ENCODE measurements around the gene COPS8. TPM values are rescaled to one million over a fixed set of nuclear protein-coding genes. Genes with fewer than 3 reads are reported as not detected.

Gene COPS8
- total and polyA plus RNA-seq, 7 donors: 77.1 to 427 (median 190) TPM

DNA sequence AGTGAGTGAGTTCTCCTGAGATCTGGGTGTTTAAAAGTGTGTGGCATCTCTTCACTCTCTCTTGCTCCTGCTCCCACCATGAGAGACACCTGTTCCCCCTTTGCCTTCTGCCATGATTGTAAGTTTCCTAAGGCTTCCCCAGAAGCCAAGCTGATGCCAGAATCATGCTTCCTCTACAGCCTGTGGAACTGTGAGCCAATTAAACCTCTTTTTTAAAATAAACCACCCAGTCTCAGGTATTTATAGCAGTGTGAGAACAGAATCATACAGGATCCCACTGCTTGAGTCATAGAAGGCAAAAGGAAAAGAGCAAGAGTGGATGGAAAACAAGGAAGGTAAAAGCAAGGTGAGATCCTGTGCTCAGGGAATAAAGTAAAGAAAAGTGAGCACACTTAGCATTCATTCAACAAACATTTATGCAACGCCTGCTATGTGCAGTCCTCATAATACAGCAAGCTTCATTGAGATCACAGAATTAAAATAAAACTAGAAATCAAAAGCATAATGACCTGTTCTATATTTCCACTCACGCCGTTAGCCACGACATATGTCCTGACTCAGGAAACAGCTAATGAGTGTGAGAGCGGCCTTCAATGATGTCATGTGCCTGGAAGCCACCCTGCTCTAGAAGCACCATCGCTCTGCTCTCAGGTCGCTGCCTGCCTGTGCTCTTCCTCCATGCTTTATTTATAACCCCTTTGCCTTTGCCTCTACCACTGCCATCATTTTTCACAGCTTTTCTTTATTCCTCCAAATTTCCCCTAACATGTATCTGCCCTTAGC, 11.3 kb upstream of the COPS8 start:
- intact Hi-C loops (cut with DNase I): loop anchor here in 1 of 2 donors (10.0 kb wide), 1 partner anchor 1300 kb away; no protein-coding TSS in a partner anchor
- Histone ChIP-seq H3K4me3 (no peak overlapping the region), H3K27ac (no peak overlapping the region), H3K27me3 (ENCODE audit: insufficient read depth in 3 of 3, low read length in 2 of 3) (no peaks in the 10 kb centered on the region), H3K9me3 (no peaks in the 10 kb centered on the region), H3K4me1 (peaks cover 4% of the 10 kb centered on the region), H3K36me3 (ENCODE audit: insufficient read depth in 1 of 2, low read depth in 1 of 2) (no peaks in the 10 kb centered on the region)
- DNase-seq: no peak
- TF ChIP-seq, protein P1, sequence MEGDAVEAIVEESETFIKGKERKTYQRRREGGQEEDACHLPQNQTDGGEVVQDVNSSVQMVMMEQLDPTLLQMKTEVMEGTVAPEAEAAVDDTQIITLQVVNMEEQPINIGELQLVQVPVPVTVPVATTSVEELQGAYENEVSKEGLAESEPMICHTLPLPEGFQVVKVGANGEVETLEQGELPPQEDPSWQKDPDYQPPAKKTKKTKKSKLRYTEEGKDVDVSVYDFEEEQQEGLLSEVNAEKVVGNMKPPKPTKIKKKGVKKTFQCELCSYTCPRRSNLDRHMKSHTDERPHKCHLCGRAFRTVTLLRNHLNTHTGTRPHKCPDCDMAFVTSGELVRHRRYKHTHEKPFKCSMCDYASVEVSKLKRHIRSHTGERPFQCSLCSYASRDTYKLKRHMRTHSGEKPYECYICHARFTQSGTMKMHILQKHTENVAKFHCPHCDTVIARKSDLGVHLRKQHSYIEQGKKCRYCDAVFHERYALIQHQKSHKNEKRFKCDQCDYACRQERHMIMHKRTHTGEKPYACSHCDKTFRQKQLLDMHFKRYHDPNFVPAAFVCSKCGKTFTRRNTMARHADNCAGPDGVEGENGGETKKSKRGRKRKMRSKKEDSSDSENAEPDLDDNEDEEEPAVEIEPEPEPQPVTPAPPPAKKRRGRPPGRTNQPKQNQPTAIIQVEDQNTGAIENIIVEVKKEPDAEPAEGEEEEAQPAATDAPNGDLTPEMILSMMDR (IDR thresholded peaks at IDR 0.05): no peak
- peak in 3 of 4 donors; percentile 39 to 57 (median 50) for ATAC-seq
- WGBS, 3 donors: 60 to 65% (median 63%) methylated on average over 7 of the region's 7 CpGs

DNA sequence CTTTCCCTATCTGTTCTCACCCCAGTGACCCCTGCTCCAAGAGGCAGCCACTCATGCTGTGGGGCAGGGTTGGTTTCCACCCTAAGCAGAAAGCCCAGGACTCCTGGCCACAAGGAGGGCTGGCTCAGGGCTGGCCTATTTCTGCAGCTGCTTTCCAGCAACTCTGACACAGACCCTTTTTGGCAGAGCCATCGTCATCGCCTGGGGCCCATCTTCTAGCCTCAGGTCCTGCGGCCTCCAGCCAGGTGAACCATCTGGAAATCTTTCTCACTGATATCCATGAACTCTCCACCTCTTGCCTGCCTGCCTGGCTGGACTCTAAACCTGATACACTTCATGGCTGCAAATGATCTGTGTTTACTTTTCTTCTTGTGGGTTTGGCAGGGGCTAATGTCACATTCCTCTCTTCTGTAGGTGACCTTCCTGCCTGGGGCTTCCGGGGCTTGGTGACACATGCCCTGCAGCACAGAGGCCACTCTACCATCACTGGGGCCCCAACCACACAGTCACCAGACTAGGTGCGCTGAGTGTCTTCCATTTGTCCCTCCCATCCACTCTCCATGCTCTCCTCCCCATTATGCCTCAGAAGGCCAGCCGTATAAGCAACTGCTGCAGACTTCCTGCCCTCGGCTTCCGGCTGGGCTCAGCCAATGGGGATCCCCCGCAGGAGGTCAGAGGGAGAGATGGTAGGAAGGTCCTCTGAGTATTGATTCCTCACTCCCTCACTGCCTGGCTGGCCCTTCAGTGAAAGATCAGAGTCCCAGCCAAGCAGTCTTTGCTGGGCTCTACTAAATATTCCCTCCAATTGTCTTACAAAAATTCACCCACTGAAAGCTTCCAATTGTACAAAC, 9.7 kb upstream of the COPS8 start:
- intact Hi-C loops (cut with DNase I): loop anchor here in 1 of 2 donors (10.0 kb wide), 1 partner anchor 1301 kb away; no protein-coding TSS in a partner anchor
- ATAC-seq: peak in 2 of 4 donors; percentile 27 to 30

DNA sequence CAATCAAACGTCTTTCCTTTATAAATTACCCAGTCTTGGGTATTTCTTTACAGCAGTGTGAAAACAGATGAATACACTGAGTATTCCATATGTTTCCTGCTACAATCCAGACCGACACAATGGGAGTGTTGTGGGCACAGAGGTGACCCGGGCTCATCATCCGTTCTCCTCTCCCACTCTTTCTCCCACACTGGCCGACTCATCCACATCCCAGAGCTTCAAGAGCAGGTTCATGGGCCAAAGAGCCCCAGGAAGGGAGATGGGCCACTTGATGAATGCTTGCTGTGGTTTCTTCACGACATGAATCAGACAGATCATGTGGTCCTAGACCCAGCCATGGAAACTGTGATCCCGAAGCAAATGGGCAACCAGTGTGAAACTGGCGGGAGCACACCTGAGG, 4.1 kb upstream of the COPS8 start:
- peaks cover 12% of the 10 kb centered on the region for H3K4me1 ChIP-seq
- no peak overlapping the region for H3K27ac ChIP-seq
- intact Hi-C loops (cut with DNase I): no loop called here
- DNase-seq (no peak), ATAC-seq (no peak)
- TF ChIP-seq, protein P1 (IDR thresholded peaks at IDR 0.05): no peak
- H3K9me3 ChIP-seq: no peaks in the 10 kb centered on the region
- H3K36me3 ChIP-seq (ENCODE audit: insufficient read depth in 1 of 2, low read depth in 1 of 2): no peaks in the 10 kb centered on the region
- WGBS, 3 donors: 83 to 90% (median 89%) methylated on average over 8 of the region's 8 CpGs
- no peaks in the 10 kb centered on the region for H3K27me3 ChIP-seq (ENCODE audit: insufficient read depth in 3 of 3, low read length in 2 of 3)
- no peak overlapping the region for H3K4me3 ChIP-seq

More for the DNA sequence above, 9.7 kb upstream of the COPS8 start:
- Histone ChIP-seq H3K4me1 (peaks cover 4% of the 10 kb centered on the region), H3K27ac (no peak overlapping the region), H3K36me3 (ENCODE audit: insufficient read depth in 1 of 2, low read depth in 1 of 2) (no peaks in the 10 kb centered on the region), H3K9me3 (no peaks in the 10 kb centered on the region), H3K4me3 (no peak overlapping the region), H3K27me3 (ENCODE audit: insufficient read depth in 3 of 3, low read length in 2 of 3) (no peaks in the 10 kb centered on the region)
- DNase-seq: no peak
- WGBS, 3 donors: 56 to 60% (median 57%) methylated on average over 9 of the region's 9 CpGs
- TF ChIP-seq, protein P1 (IDR thresholded peaks at IDR 0.05): no peak

DNA sequence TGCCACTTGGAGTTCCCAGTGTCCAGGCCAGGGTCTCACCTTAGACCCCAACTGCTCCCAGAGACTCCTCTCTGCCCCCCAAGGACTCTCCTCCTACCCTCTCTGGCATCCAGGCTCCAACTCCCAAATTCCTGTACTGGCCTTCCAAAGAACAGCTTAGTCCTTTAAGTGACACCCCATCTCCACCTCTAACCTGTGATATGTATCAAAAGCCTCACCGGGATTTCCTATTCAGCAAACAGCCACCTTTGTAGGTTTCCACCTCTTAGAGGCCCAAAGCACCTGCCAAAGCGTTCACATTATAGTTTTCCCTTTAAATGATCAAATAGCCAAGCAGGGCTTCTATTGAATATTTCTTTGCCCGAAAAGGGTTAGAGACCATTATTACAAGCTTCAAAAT, 2.7 kb upstream of the COPS8 start:
- no peak overlapping the region for H3K4me3 ChIP-seq
- no peak for ATAC-seq
- peaks cover 26% of the 10 kb centered on the region for H3K4me1 ChIP-seq
- 96 to 97% (median 96%) methylated on average over 3 of the region's 3 CpGs for WGBS, 3 donors
- H3K9me3 ChIP-seq: no peaks in the 10 kb centered on the region
- intact Hi-C loops (cut with DNase I): no loop called here
- TF ChIP-seq, protein P1 (IDR thresholded peaks at IDR 0.05): no peak
- H3K27me3 ChIP-seq (ENCODE audit: insufficient read depth in 3 of 3, low read length in 2 of 3): no peaks in the 10 kb centered on the region
- H3K27ac ChIP-seq: no peak overlapping the region
- peaks cover 0 to 11% of the 10 kb centered on the region in 2 donors for H3K36me3 ChIP-seq (ENCODE audit: insufficient read depth in 1 of 2, low read depth in 1 of 2)
- DNase-seq: no peak

Data from psoas muscle (tissue), 8 donors.